Upper lobe of left lung (tissue), 6 donors: ENCODE data around the gene SLC35F5. TPM values are rescaled to one million over a fixed set of nuclear protein-coding genes. Genes with fewer than 3 reads are reported as not detected.
"Not testable (repeated sequence)": the region's sequence is repeated elsewhere in the genome, so short reads cannot be mapped to it uniquely, and the experiment has no call there.

Experiments used
- ATAC-seq, 2 donors: fragments of 200-7000 bp; cut with Tn5 transposase; one replicate each; pipeline ENCODE4 v1.9.1; 2022; ENCODE audit warnings: mild to moderate bottlenecking in 2 of 2, moderate library complexity in 2 of 2; ENCODE audit not compliant: low FRiP score in 2 of 2
- DNase-seq, 2 donors: peaks; one replicate each; pipeline ENCODE4 v3.0.0-alpha.2; 2019 to 2020
- H3K27ac ChIP-seq, 4 donors: fragments of 200-600 bp; sonication (generic); one replicate each; pipeline ENCODE4 v1.5.1; 2016 to 2019
- H3K27me3 ChIP-seq, 4 donors: fragments of 200-600 bp; sonication (generic); one replicate each; pipeline ENCODE4 v1.5.1; 2017 to 2019
- H3K36me3 ChIP-seq, 4 donors: fragments of 200-600 bp; sonication (generic); one replicate each; pipeline ENCODE4 v1.5.1; 2016 to 2019
- H3K4me1 ChIP-seq, 4 donors: fragments of 200-600 bp; sonication (generic); one replicate each; pipeline ENCODE4 v1.5.1; 2018 to 2019
- H3K4me3 ChIP-seq, 4 donors: fragments of 200-600 bp; sonication (generic); one replicate each; pipeline ENCODE4 v1.5.1; 2017 to 2019; ENCODE audit warnings: mild to moderate bottlenecking in 2 of 4, moderate library complexity in 1 of 4
- H3K9me3 ChIP-seq, 4 donors: fragments of 200-600 bp; sonication (generic); one replicate each; pipeline ENCODE4 v1.5.1; 2018 to 2019
- EP300 ChIP-seq, 4 donors: sonication (generic); formaldehyde crosslinking; IDR thresholded peaks; one replicate each; pipeline ENCODE4 v1.5.1; 2017; ENCODE audit warnings: antibody characterized with exemption in 4 of 4, control low read depth in 2 of 4
- POLR2A ChIP-seq, 4 donors: fragments of 450-650 bp; IDR thresholded peaks; one replicate each; pipeline ENCODE4 v1.5.1; 2016 to 2017; ENCODE audit warnings: antibody characterized with exemption in 4 of 4, mild to moderate bottlenecking in 2 of 4
- POLR2AphosphoS5 ChIP-seq, 2 donors: sonication (generic); formaldehyde crosslinking; IDR thresholded peaks; one replicate each; pipeline ENCODE4 v1.5.1; 2017; ENCODE audit warnings: antibody characterized with exemption in 2 of 2
- WGBS, 2 donors: methylation state at CpG; one replicate each; pipeline ENCODE4 v1.1.5; 2017 to 2018; 5-methylcytosine and 5-hydroxymethylcytosine counted together
- total RNA-seq, 6 donors: library from RNA; depleted of rRNA in 4 of 6; stranded (reverse); fragments of >200 nt in 4 of 6; gene quantifications; one replicate each; pipeline versions ENCODE4 v1.1.0 to v1.2.1, GENCODE V29; 2016 to 2021
- TF ChIP-seq, protein P1 (sequence below), 6 experiments: fragments of 450-650 bp in 4 of 6; fragments of 200-600 bp in 2 of 6; sonication (generic) in 2 of 6; IDR thresholded peaks; one replicate each; pipeline ENCODE4 v1.5.1; 2016 to 2019; ENCODE audit warnings: antibody characterized with exemption in 6 of 6
- donor health status: DM: no; HTN: no; CAD: no; lungs with moderate emphysema.
- donor health status: DM: no; HTN: yes; CAD: no; lungs with severe emphysema.

Gene SLC35F5
- total RNA-seq, 6 donors from 2014 or later = 38.8 to 118 (median 65.8) TPM

DNA sequence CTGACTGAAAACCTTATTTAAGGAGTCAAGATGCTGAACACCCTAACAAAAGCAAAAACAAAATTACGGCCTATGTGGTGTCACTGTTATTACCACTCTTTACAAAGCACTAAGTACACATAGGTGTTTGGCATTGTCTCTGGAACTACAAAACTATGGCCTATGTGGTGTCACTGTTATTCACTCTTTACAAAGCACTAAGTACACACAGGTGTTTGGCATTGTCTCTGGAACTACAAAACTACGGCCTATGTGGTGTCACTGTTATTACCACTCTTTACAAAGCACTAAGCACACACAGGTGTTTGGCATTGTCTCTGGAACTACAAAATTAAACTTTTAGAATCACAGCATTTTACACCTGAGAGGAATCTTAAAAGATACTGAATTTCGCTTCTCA, 47.4 kb downstream of the SLC35F5 start:
- Histone ChIP-seq H3K36me3 (peaks cover 0 to 29% (median 10%) of the 10 kb centered on the region in 4 donors), H3K27ac (no peak overlapping the region), H3K27me3 (no peaks in the 10 kb centered on the region), H3K4me1 (peaks cover 0 to 4% (median 0%) of the 10 kb centered on the region in 4 donors), H3K9me3 (no peaks in the 10 kb centered on the region), H3K4me3 (no peak overlapping the region)
- TF ChIP-seq POLR2AphosphoS5 (IDR thresholded peaks at IDR 0.05) (no peak), EP300 (IDR thresholded peaks at IDR 0.05) (no peak), POLR2A (IDR thresholded peaks at IDR 0.05) (no peak)
- TF ChIP-seq, protein P1, sequence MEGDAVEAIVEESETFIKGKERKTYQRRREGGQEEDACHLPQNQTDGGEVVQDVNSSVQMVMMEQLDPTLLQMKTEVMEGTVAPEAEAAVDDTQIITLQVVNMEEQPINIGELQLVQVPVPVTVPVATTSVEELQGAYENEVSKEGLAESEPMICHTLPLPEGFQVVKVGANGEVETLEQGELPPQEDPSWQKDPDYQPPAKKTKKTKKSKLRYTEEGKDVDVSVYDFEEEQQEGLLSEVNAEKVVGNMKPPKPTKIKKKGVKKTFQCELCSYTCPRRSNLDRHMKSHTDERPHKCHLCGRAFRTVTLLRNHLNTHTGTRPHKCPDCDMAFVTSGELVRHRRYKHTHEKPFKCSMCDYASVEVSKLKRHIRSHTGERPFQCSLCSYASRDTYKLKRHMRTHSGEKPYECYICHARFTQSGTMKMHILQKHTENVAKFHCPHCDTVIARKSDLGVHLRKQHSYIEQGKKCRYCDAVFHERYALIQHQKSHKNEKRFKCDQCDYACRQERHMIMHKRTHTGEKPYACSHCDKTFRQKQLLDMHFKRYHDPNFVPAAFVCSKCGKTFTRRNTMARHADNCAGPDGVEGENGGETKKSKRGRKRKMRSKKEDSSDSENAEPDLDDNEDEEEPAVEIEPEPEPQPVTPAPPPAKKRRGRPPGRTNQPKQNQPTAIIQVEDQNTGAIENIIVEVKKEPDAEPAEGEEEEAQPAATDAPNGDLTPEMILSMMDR (IDR thresholded peaks at IDR 0.05) = no peak
- DNase-seq = no peak
- no peak for ATAC-seq
- WGBS, 2 donors = 66 to 82% methylated on average over 3 of the region's 3 CpGs

- H3K27ac ChIP-seq = no peak overlapping the region
- H3K4me3 ChIP-seq = no peak overlapping the region
- ATAC-seq (no peak), DNase-seq (no peak)
- 55 to 71% methylated on average over 1 of the region's 1 CpG for WGBS, 2 donors
- no peaks in the 10 kb centered on the region for H3K27me3 ChIP-seq
- peaks cover 0 to 4% (median 0%) of the 10 kb centered on the region in 4 donors for H3K4me1 ChIP-seq
- no peaks in the 10 kb centered on the region for H3K9me3 ChIP-seq
- TF ChIP-seq, protein P1 (IDR thresholded peaks at IDR 0.05) = no peak
- TF ChIP-seq POLR2A (IDR thresholded peaks at IDR 0.05) (no peak), POLR2AphosphoS5 (IDR thresholded peaks at IDR 0.05) (no peak), EP300 (IDR thresholded peaks at IDR 0.05) (no peak)
- H3K36me3 ChIP-seq = peaks cover 0 to 13% (median 4%) of the 10 kb centered on the region in 4 donors
Observed at GRCh38 chr2:113707106-113707505, 49.3 kb downstream of the SLC35F5 start.

- H3K4me1 ChIP-seq = peaks cover 0 to 4% (median 0%) of the 10 kb centered on the region in 4 donors
- H3K9me3 ChIP-seq = no peaks in the 10 kb centered on the region
- no peak overlapping the region for H3K4me3 ChIP-seq
- ATAC-seq = no peak
- H3K27ac ChIP-seq = no peak overlapping the region
- no peaks in the 10 kb centered on the region for H3K27me3 ChIP-seq
- 65 to 70% methylated on average over 5 to 7 of the region's 7 CpGs for WGBS, 2 donors
- TF ChIP-seq POLR2A (IDR thresholded peaks at IDR 0.05) (no peak), POLR2AphosphoS5 (IDR thresholded peaks at IDR 0.05) (no peak), EP300 (IDR thresholded peaks at IDR 0.05) (no peak)
- TF ChIP-seq, protein P1 (IDR thresholded peaks at IDR 0.05) = no peak
- H3K36me3 ChIP-seq = peaks cover 0 to 12% (median 4%) of the 10 kb centered on the region in 4 donors
- DNase-seq = no peak
Observed at GRCh38 chr2:113705982-113706523, 50.4 kb downstream of the SLC35F5 start.

DNA sequence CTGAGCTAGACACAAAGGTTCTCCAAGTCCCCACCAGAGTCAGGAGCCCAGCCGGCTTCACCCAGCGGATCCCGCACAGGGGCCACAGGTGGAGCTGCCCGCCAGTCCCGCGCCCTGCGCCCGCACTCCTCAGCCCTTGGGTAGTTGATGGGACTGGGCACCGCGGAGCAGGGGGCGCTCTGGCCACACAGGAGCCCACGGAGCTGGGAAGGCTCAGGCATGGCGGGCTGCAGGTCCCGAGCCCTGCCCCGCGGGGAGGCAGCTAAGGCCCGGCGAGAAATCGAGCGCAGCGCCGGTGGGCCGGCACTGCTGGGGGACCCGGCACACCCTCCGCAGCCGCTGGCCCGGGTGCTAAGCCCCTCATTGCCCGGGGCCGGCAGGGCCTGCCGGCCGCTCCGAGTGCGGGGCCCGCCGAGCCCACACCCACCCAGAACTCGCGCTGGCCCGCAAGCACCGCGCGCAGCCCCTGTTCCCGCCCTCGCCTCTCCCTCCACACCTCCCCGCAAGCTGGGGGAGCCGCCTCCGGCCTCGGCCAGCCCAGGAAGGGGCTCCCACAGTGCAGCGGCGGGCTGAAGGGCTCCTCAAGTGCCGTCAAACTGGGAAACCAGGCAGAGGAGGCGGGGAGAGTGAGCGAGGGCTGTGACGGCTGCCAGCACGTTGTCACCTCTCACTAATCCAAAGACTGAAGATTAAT, 52.0 kb downstream of the SLC35F5 start:
- ATAC-seq, H3K4me3 ChIP-seq, H3K27me3 ChIP-seq, H3K27ac ChIP-seq, H3K36me3 ChIP-seq, H3K9me3 ChIP-seq: not testable (repeated sequence)
- WGBS, 2 donors = 92 to 94% methylated on average over 26 to 45 of the region's 54 CpGs
- DNase-seq = peak in 1 of 2 donors; percentile 76
- peaks cover 0 to 10% (median 2%) of the 10 kb centered on the region in 4 donors for H3K4me1 ChIP-seq

- ATAC-seq = no peak
Observed at GRCh38 chr2:113703386-113704299, 52.8 kb downstream of the SLC35F5 start.

More at GRCh38 chr2:113703386-113704299, 52.8 kb downstream of the SLC35F5 start:
- 92 to 95% methylated on average over 25 of the region's 25 CpGs for WGBS, 2 donors
- H3K27me3 ChIP-seq = no peaks in the 10 kb centered on the region
- H3K4me1 ChIP-seq = peaks cover 0 to 10% (median 2%) of the 10 kb centered on the region in 4 donors
- H3K36me3 ChIP-seq = peaks cover 0 to 6% (median 2%) of the 10 kb centered on the region in 4 donors
- TF ChIP-seq POLR2A (IDR thresholded peaks at IDR 0.05) = no peak
- TF ChIP-seq EP300 (IDR thresholded peaks at IDR 0.05) = no peak
- no peak for TF ChIP-seq POLR2AphosphoS5 (IDR thresholded peaks at IDR 0.05)
- TF ChIP-seq, protein P1 (IDR thresholded peaks at IDR 0.05) = no peak
- H3K9me3 ChIP-seq = no peaks in the 10 kb centered on the region
- H3K27ac ChIP-seq = peak overlapping the region in 1 of 4 donors; percentile 48
- DNase-seq = no peak
- no peak overlapping the region for H3K4me3 ChIP-seq
